Gastroesophageal sphincter (tissue), 3 donors: ENCODE data around the gene POLR3C.

Experiments
- EP300 ChIP-seq: sonication (generic); formaldehyde crosslinking; IDR thresholded peaks from one replicate; pipeline ENCODE4 v1.6.1; 2017; ENCODE audit warnings: antibody characterized with exemption, mild to moderate bottlenecking
- POLR2A ChIP-seq, 2 donors: fragments of 450-650 bp; IDR thresholded peaks; one replicate each; pipeline ENCODE4 v1.6.1; 2017; ENCODE audit warnings: antibody characterized with exemption in 2 of 2, mild to moderate bottlenecking in 2 of 2, moderate library complexity in 1 of 2
- POLR2AphosphoS5 ChIP-seq: sonication (generic); formaldehyde crosslinking; IDR thresholded peaks from one replicate; pipeline ENCODE4 v1.6.1; 2017; ENCODE audit warnings: antibody characterized with exemption
- TF ChIP-seq, protein P1 (sequence below), 4 experiments: fragments of 200-600 bp in 2 of 4; fragments of 450-650 bp in 2 of 4; sonication (generic) in 1 of 4; IDR thresholded peaks; one replicate each; pipeline ENCODE4 v1.5.1; 2017 to 2019; ENCODE audit warnings: antibody characterized with exemption in 4 of 4, mild to moderate bottlenecking in 2 of 4, moderate library complexity in 2 of 4

DNA sequence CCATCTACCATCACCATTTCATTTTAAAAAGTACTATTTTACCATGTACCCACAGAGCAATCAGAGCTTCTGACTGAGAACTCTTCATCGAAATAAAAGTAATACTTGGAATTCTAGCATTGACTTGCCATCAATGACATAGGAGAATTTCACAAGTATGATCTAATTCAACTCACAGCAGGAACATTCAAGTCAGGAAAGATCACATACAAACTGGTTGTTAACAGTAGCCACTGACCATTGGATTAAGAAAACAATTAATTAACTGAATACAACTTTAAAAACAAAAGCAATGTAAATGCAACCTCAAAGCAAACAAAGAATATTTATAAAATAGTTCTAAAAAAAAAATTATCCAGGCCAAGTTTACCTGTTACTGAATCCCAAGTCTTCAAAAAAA is 18.9 kb upstream of the POLR3C start:
- TF ChIP-seq, protein P1, sequence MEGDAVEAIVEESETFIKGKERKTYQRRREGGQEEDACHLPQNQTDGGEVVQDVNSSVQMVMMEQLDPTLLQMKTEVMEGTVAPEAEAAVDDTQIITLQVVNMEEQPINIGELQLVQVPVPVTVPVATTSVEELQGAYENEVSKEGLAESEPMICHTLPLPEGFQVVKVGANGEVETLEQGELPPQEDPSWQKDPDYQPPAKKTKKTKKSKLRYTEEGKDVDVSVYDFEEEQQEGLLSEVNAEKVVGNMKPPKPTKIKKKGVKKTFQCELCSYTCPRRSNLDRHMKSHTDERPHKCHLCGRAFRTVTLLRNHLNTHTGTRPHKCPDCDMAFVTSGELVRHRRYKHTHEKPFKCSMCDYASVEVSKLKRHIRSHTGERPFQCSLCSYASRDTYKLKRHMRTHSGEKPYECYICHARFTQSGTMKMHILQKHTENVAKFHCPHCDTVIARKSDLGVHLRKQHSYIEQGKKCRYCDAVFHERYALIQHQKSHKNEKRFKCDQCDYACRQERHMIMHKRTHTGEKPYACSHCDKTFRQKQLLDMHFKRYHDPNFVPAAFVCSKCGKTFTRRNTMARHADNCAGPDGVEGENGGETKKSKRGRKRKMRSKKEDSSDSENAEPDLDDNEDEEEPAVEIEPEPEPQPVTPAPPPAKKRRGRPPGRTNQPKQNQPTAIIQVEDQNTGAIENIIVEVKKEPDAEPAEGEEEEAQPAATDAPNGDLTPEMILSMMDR (IDR thresholded peaks at IDR 0.05) = no peak
- no peak for TF ChIP-seq POLR2A (IDR thresholded peaks at IDR 0.05)
- TF ChIP-seq EP300 = no peak
- TF ChIP-seq POLR2AphosphoS5 = no peak
